Fibroblast of upper back skin (primary cell): ENCODE results near the gene ARHGEF16.

ENCODE experiments used
- DNase-seq: peaks from one replicate; pipeline ENCODE4 v3.0.0-alpha.2; 2013

ARHGEF16 gene

GRCh38 chr1:3457910-3458883, 3.7 kb downstream of the ARHGEF16 start:
- no peak for DNase-seq

GRCh38 chr1:3459051-3459908, 4.8 kb downstream of the ARHGEF16 start:
- DNase-seq: no peak

- no peak for DNase-seq
Observed at GRCh38 chr1:3459940-3460671, 5.6 kb downstream of the ARHGEF16 start.

DNA sequence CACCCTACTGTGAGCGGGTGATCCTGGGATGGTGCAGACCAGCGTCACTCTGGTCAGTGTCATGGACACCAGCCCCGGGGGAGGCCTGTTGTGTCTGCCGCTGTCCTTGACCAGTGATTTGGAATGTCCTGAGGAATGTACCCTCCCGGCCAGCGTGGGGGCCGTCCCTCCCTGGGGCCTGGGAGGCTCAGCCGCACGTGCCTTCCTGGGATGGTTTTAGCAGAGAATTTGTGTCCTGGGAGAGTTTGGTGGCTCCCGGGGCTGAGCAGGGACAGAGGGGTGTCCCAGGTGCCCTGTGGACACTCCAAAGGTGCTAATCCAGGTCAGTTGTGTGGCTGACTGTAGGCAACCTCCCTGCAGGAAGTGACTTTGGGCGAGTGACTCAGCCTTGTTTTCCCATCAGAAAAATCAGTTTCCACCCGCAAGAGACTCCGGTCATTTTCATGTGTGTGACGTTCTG, 6.2 kb downstream of the ARHGEF16 start:
- DNase-seq: no peak

DNA sequence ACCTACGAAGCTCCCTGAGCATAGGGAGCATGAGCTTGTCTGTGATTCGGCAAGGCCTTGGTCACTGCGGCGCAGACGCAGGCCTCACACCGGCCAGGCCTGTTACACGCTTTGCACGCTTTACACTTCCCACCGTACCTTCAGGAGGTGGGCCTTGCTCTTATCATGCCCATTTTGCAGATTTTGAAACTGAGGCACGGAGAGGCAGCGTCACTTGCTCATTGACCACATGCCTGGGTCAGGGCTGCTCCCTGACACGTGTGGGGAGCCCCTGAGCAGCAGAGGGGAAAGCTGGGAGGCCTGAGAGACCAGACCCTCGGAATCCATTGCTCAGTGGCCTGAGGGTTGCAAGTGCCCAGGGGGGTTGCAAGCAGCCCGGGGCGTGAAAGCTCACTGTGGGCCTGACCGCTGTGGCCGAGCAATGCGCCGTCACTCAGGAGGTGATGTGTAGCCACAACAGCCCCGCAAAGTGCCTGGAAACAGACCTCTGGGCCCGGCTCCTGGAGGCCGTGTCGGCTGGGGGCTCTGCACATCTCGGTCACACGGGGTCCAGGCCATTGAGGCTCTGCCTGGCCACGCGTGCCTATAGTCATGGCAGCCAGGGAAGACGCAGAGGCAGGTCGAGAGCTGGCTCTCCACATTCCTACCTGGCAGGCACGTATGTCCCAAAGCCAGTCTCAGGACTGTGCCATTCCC, 6.9 kb downstream of the ARHGEF16 start:
- no peak for DNase-seq

DNA sequence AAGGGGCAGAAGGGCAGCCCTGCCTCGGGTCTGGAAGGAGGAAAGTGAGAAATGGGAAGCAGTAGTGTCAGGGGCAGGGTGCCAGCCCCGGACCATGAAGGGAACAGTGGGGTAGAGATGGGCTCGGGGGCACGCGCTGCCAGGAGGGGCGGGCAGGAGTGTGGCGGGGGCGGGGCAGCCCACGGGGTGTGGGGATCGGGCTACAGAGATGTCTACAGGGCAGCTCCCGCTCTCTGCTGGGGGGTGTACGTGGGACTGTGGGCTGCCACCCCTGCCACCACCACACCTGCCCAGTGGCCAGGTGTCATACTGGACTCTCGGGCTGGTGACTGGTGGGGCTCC, 7.4 kb downstream of the ARHGEF16 start:
- DNase-seq: no peak

GRCh38 chr1:3462356-3463012, 8.0 kb downstream of the ARHGEF16 start:
- no peak for DNase-seq

DNA sequence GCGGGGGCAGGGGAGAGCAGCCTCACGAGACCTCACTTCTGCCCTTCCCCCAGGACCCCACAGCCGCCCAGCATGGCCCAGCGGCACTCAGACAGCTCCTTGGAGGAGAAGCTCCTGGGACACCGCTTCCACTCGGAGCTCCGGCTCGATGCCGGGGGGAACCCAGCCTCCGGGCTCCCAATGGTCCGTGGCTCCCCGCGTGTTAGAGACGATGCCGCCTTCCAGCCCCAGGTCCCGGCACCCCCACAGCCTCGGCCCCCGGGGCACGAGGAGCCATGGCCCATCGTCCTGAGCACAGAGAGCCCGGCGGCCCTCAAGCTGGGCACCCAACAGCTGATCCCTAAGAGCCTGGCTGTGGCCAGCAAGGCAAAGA, 8.5 kb downstream of the ARHGEF16 start:
- no peak for DNase-seq

DNA sequence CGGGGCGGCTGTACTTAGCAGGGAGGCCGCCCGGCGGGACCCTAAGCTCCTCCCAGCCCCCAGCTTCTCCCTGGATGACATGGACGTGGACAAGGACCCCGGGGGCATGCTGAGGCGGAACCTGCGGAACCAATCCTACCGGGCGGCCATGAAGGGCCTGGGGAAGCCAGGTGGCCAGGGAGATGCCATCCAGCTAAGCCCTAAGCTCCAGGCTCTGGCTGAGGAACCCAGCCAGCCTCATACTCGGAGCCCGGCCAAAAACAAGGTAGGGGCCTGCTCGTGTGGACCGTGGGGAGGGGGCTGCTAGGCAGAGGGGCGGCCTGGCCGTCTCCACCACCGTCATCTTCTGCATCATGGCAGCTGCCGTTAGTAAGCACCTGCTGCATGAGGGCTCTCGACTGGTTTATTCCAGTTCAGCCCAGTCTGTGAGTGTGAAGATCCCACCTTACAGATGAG, 9.0 kb downstream of the ARHGEF16 start:
- DNase-seq: no peak

GRCh38 chr1:3463891-3464648, 9.6 kb downstream of the ARHGEF16 start:
- DNase-seq: no peak

- DNase-seq: no peak
Observed at GRCh38 chr1:3464649-3465025, 10.2 kb downstream of the ARHGEF16 start.

DNA sequence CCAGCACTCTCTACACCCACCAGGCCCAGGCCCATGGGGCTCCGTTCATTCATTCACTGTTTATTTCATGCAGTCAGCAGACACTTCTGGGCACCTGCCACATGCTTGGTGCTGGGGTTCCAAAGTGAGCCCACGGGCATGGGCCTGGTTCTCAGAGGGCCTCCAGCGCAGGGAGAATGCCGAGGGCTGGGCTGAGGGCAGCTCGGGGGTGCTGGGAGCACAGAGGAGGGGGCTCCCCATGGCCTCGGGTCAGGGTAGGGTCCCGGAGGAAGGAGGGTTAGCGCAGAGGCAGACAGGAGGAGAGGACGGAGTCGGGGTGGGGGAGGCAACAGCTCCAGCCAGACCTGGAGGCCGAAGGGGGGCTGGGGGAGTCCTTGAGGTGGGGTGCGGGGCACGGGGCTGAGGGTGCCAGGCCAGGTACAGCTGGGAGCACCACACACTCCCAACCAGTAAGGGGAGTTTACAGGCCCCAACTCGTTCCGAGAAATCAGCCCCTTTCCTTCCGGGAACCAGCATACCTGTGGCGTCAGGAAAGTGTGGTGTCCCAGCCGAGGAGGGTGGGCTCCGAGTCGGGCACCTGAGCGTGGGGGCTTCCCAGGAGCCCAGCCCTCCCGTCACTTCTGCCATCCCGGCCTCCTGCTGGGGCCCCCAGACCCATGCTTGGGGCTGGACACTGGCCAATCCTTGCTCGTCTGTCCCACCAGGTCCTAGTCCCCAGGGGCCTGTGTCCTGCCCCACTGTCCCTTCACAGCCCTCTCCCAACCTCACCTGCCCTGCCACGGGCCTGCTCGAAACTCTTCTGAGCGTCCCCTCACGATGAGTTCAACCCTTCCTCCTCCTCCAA, 10.8 kb downstream of the ARHGEF16 start:
- DNase-seq: no peak

DNA sequence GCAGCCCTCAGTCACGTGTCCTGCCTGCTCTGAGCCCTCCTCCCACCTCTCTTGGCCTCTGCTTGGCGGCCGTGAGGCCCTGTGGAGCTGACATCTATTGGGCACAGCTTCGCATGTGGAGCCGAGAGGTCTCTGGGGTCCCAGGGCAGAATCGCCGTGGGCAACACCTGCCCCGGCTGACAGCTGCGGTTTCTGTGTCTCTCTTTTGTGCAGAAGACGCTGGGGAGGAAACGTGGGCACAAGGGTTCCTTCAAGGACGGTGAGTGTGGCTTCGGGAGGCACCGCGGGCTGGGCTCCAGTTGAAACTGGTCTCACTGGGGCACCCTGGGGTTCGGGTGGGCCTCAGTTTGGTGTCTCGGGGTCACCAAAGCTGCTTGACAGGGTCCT, 11.5 kb downstream of the ARHGEF16 start:
- DNase-seq: no peak

GRCh38 chr1:3466366-3467075, 12.1 kb downstream of the ARHGEF16 start:
- no peak for DNase-seq

- no peak for DNase-seq
Observed at GRCh38 chr1:3467096-3468036, 12.9 kb downstream of the ARHGEF16 start.

- no peak for DNase-seq
Observed at GRCh38 chr1:3468236-3469103, 14.0 kb downstream of the ARHGEF16 start.
